NOMO-1 treated with dmso at 0.1 percent for 144 hours (cell line): ENCODE data around the gene TM7SF2.

Source experiments
- DNase-seq: peaks from one replicate; lab custom pipeline; 2025; ENCODE audit not compliant: unreplicated experiment; lab: John Stamatoyannopoulos, UW

TM7SF2 gene

DNA sequence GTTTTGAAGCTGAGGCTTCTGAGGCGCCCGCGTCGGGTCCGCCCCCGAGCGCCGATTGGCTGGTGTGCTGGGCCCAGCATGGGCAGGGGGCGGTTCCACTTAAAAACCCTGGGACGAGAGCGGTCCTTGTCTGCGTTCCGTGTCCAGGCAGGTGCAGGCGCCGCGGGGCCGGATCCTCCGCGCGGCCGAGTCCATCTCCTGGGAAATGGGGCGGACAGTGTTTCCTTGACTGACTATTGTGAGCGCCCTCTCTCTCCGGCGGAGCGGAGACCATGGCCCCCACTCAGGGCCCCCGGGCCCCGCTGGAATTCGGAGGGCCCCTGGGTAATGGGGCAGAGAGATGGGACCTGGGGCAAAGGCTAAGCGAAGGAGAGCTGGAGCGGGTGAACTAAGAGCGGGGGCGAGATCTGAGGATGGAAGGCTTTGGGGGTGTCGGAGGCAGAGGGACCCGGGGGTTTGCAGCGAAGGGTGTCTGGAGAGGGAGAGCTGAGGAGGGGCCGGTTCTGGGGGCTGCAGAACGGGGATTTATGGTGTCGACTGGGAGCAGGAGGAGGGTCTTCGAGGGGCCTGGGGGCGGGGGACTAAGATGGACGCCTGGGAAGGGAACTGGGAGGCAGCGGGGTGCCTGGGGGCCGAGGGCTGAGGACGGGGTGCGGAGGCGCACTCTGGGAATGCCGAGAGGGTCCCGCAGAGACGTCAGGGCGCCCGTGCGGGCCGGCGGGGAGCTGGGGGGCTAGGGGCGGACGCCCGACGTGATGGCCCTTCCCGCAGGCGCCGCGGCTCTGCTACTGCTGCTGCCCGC lies at the start of gene TM7SF2:
Gene TM7SF2, plus strand, starts transcription at position 129 of the 802 bp plus-strand sequence. Its CDS starts 144 bp downstream, at position 273.
- DNase-seq = peak; percentile 78

DNA sequence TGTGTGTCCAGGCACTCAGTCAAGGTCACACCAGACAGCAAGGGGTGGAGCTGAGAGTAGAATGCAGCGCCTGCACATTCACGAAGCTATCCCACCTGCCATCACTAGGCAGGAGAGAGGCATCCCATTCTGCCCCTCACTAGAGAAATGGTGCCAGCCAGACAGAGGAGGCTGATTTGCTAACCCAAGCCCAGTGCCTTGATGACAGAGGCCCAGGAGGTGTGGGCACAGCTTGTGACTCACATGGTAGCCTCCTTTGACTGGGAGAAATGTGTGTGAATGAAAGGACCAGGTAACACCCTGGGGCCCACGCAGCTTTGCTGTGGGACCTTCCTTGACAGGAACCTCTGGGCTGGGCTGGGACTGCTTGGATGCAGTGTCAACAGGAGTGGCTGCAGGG lies 48.1 kb upstream of the TM7SF2 start:
- no peak for DNase-seq

DNA sequence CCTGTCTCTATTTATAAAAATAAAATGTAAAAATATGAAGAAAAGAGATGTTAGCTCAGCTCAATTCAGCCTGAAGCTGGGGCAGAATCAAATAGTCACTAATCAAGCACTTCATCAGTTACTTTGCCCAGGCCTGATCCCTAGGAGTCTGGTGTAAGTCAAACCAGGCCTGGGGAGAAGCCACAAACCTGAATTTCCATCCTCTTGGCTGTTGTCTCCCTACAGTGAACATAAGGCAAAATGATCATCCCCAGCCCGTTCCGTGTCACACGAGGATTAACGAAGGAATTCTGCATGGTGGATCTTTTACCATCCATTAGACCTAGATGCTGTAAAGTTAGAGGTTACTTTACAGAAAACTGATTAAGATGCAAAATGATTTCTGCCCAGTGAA lies 46.8 kb upstream of the TM7SF2 start:
- DNase-seq = no peak

DNA sequence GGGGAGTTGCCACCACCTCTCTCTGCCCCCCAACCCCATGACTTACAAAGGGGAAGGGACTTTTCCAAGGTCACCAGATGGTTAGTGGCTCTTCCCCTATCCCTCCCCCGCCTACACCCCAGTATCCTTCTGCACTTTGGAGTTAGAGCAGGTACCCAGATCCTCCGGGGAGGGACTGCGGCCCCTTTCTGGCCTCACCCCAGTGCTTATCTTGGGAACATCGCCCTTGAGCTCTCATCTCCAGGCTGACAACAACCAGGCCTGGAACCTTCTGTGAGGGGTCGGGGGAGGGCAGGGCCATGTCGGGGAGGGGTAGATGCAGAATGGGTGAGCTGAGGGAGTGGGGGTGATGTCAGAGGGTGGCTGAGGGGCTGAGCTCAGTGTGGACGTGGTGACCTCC lies 45.8 kb upstream of the TM7SF2 start:
- no peak for DNase-seq

DNA sequence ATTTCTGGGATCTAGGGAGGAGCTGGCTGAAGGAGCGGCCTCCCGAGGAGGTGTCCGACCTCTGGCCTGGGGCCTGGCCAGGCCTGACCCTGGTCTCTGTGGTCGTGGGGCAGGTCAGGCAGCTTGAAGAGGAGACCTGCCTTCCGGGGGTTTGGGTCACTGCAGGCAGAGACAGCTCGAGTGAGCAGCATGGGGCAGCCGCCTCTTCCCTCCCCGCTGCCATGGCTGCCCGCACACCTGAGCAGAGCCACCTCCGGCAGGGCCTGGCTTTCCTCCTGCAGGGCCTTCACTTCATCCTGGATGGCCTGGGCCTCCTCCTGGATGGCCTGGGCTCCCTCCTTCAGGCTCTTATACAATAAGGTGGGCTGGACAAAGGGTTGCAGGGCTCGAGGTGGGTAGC lies 45.4 kb upstream of the TM7SF2 start:
- DNase-seq = no peak

DNA sequence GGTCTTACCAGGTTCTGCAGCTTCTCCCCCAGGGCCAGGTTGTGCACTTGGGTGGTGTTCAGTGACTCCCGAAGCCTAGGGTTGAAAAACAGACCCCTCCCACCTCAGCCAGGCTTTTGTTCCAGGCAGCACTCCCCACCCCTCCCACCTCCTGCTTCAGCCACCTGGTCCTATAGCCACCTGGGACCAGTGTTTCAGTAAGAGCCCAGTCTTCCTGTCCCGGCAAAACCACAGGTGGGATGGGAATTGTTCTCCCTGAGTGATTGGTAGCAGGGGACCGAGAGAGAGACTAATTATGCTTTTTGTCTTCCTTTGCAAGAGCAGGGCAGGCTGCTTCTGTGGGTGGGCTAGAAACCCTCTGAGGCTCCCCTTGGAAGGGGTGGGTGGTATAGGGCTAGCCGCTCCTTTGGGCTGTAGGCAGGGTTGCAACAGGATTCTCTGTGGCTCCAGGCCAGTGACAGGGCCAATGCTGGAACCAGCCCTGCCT lies 44.8 kb upstream of the TM7SF2 start:
- no peak for DNase-seq

DNA sequence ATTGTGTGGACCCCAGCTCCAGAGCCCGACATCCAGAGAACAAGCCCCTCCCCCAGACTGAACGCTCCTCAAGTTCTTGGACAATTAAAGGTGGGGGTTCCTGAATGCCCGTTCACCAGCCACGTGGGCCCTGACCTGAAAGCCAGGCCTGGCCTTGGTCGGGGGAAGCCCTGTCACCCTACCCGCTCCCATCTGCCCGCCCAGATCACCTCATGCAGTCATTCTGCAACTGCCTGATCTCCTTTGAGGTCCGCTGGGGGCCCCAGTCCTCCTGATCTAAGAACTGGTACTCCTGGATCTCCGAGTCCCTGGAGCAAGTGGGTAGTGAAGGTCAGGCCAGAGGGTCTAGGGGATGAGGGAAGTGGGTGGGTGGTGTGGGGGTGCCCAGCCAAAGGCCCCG lies 44.2 kb upstream of the TM7SF2 start:
- no peak for DNase-seq

DNA sequence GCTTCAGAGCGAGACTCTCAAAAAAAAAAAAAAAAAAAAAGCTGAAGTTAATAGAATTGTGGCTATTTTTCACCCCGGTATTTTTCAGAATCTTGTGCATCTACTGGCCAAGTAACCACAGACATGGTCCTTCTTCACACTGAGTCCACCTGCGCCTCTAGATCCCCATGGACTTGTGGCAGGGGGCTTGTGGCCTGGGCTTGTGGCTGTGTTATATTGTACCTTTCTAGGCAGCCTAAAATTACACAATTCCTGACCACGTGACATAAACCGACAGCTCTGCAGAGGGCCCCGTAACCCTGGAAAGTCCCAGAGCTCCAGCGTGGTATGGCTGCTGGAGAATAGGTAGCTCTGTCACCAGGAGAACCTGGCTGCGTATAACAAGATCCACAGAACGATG lies 42.5 kb upstream of the TM7SF2 start:
- DNase-seq = no peak

DNA sequence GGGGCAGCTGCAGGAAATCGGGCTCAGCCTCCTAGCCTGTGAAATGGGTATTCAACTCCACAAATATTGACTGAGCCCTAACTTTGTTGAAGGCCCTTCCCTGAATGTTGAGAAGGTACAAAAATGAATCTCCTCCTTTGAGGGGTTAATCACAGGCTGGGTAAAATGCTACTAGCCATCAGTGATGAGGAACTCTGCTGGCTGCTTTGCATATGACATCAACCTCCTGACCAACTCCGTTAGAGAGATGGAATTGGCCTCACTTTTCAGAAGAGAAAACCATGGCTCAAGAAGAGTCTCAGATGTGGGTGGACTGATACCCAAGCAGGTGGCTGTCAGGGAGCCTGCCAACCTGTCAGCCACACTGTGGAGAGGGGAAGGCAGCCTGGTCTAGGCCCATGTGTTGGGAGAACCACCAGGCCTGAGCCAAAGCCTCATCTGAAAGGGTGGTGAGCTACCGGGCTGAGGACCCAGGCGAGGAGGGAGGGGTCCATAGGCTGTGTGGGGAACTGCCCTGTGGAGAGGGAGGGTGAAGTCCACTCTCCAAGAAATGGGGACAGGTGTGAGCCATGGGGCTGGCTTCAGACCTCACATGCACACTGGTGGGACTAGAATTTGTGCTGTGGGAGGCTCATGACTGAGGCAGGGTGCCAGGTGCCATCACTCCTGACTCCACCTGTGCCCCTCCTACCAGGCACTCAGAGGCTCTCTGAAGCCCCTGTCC lies 39.6 kb upstream of the TM7SF2 start:
- DNase-seq = no peak

DNA sequence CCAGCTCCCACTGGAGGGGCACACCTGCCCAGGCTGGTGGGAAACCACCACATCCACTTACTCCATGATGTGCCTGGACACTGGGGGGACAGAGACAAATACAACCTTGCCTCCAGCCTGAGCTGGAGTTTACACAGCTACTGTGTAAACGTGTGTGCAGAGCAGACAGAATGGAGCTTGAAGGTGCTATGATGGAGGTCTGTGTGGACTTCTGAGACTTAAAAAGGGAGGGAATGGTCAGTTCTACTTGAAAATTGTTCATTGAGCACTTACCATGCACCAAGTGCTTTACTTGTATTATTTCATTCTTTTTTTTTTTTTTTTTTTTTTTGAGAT lies 39.1 kb upstream of the TM7SF2 start:
- no peak for DNase-seq

DNA sequence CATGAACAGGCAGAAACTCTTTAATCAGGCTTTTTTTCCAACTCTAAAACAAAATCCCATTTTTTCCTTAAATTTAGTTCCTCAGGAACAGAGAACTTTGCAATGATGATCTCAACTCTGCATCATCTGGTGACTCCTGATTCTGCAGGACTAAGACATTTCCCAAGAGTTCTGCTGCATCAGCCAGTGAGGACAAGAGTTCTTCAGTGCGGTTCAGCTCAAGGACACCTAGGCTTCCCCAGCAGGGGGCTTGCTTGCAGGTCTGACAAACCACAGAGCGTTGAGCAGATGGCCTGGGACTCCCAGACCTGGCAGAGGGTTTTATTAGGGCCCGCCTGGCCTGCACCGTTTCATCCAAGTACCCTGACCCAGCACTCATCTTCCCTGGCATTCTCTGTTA lies 34.2 kb upstream of the TM7SF2 start:
- DNase-seq = no peak

DNA sequence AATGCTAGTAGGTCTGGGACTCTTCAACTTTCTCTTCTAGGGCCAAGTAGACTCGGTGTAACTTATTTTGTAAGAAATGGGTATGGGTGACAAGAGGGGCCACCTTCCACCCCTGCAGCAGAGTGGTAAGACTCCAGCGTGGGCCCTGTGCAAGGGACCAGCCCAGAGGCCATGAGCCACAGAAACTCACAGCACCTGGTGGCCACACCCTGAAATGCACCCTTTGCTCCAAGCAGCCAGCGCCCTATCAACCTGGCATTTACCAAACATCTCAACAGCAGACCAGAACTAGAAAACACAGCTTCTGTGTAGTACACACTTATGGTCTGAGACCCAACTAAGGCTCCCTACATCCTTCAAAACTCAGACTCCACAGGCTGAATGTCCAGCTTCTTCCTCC lies 33.5 kb upstream of the TM7SF2 start:
- DNase-seq = no peak

DNA sequence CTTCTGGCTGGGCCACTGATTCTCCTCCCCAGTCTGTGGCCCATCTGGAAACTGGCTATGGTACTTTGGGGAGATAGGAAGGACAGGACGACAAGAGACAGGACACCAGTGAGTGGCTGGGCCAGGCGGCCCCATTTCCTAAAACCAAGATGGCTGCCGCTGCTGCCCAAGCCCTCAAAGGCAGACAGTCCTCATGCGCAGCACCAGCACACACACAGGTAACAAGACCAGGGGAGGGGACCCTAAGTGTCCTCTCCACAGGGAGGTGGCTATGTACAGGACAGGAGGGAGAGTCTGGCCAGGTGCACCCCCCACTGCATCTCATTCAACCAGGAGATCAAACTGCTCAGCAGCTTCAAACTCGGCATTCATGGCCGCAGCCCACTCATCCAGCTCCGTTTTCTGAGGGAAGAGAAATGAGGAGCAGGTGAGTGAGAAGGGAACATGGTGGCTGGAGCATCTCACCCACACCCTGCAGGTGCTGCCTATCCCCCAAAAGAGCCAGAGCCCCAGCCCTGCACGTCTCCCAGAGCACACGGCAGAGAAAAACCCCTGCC lies 32.8 kb upstream of the TM7SF2 start:
- DNase-seq = no peak

DNA sequence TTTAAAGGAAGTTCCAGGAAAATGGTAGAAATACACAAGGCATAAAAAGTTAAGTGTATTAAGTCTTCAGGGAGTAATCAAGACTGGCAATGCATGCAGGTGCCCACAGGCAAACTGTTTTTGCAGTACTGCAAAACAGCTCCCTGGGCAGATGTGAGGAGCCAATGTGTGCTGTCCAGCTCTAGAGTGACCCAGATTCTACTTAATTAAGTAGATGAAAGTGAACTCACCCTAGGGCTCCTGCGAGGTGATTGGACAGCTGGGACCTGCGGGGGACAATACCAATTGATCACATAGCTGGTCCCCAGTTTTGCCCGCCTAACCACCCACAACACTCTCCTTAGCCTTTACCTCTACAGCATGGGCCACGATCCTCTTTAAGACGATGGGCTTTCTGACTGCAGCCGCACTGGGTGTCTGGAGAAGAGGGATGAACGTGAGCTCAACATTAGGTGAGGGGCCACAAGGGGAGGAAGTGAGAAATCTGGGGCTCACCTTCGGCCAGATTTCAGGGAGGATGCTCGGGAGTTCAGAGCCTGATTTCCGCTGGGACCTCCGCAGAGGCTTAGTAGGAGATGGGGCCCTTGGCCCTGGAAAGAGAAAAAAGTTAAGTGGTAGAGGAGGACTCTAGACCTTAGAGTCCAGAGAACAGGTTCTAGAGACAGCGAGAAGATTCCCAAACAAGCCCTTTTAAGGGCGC lies 28.4 kb upstream of the TM7SF2 start:
- no peak for DNase-seq

DNA sequence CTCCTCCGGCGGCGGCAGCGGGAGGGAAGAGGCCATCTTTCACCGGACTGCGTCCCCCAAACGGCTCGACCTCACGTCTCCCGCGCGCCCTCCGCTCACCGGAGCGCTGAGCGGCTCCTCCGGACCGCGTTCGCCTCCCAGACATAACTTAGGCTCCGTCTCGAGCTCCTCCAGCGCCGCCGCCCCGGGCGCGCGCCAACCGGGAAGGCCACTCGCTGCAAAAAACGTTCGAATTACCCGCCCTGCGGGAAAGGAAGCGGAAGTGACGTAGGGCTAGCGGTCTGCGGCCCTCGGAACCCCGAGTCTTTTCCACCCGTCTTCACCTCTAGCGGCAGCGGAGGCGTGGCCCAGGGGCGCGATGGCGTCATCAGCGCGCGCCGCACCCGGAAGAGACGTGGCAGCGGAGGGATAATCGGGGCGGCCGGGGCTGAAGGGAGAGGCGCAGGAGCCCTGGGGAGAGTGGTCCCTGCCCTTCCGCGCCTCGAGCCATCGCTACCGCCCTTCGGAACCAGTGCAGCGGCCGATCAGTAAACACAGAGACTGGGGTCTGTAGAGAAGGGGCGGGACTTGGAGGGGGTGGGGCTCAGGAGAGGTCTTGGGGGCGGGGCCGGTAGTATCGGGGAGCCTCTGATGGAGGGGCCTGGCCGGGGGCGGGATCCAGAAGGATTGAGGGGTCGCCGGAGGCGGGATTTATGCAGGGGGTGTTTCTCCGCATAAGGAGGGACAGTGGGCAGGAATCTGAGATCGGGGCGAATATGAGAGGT lies 27.7 kb upstream of the TM7SF2 start, which contains the start of the genes CDCA5 and ZFPL1:
Gene CDCA5, minus strand, starts transcription at position 207 of the 764 bp plus-strand sequence. Its CDS starts 62 bp downstream, at position 145.
Gene ZFPL1, plus strand, starts transcription at position 389 of the 764 bp plus-strand sequence. CDS start 477 bp downstream, outside the sequence.
- DNase-seq = peak; percentile 96

DNA sequence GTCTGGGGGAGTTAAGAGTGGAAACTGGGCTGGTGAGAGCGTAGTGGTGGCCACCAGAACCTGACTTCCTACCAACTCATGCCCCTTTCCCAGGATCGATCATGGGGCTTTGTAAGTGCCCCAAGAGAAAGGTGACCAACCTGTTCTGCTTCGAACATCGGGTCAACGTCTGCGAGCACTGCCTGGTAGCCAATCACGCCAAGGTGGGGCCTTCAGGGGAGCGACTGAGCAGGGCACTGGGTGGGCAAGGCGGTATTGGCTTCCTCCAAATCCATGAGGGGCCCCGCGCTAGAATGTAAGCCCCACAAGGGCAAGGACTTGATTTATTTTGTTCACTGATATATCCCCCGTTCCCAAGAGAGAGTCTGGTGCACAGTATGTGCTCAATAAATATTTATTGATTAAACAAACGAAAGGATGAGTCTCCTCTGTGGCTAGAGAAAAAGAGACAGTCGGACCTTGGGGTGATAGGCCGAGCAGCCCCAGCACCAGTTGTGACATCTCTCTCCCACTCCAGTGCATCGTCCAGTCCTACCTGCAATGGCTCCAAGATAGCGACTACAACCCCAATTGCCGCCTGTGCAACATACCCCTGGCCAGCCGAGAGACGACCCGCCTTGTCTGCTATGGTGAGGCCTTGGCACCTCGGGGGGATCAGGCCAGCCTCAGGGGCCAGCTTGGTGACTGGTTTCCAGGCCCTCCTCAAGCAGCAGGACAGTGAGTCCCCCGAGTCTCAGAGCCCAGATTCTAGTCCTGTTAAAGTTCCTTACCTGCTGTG lies 26.9 kb upstream of the TM7SF2 start:
- no peak for DNase-seq

DNA sequence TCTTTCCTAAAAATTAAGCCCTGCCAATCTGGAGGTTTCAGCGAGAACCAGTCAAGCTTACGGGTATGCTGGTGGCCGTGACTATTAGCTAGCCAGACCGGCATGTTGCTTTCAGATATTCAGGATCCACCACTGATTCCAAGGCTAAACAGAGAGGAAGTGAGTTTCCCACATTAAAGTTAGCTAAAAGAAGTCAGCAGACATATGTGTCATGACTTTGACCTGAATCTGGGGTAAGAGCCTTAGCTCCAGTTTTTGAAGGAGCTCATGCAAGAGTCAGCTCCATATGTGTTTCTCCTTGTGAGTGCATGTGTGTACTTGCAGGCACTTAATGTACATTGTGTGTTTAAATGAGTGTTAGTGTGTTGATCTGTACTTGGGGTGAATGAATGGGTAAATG lies 26.2 kb upstream of the TM7SF2 start:
- DNase-seq = no peak

DNA sequence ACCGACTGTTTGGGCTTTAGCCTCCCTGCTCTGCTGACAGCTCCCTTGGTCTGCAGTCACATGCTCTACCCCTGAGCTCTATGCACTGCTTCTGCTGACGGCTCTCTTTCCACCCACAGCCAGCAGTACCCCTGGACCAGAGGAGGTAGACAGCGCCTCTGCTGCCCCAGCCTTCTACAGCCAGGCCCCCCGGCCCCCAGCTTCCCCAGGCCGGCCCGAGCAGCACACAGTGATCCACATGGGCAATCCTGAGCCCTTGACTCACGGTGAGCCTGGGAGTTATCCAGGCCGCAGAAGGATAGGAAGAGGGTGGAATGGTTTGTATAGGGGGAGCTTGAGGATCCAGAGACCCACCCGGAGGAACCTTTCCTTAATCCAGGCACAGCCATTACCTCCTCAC lies 24.9 kb upstream of the TM7SF2 start:
- DNase-seq = no peak

DNA sequence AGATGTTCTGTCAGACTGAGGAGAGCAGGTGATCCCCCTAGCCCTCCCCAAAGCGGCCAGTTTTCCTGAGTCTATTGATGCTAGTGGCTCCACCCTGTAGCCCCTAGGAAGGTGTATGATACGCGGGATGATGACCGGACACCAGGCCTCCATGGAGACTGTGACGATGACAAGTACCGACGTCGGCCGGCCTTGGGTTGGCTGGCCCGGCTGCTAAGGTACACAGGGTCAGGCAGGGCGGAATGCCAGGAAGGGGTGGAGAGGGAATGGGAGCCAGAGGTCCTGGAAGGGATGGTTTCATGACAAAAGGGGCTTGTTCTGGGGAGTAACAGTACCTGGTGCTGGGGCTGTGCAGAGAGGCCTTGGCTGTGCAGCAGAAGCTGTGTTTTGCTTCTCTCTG lies 24.5 kb upstream of the TM7SF2 start:
- no peak for DNase-seq

DNA sequence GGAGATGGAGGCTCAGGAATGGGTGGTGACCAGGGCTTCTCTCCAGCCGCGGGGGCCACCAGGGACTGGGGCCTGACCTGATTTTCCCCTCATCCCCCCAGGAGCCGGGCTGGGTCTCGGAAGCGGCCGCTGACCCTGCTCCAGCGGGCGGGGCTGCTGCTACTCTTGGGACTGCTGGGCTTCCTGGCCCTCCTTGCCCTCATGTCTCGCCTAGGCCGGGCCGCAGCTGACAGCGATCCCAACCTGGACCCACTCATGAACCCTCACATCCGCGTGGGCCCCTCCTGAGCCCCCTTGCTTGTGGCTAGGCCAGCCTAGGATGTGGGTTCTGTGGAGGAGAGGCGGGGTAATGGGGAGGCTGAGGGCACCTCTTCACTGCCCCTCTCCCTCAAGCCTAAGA lies 23.8 kb upstream of the TM7SF2 start:
- DNase-seq = no peak
